Activated CD8-positive, alpha-beta T cell treated with anti-CD3 and anti-CD28 coated beads for 36 hours (primary cell): ENCODE measurements around the gene SNX14. TPM values are rescaled to one million over a fixed set of nuclear protein-coding genes. Genes with fewer than 3 reads are reported as not detected.

ENCODE experiments used
- ATAC-seq: fragments of 200-7000 bp; cut with Tn5 transposase; one replicate; pipeline ENCODE4 v1.10.0; 2021; ENCODE audit warnings: mild to moderate bottlenecking, moderate library complexity
- CTCF ChIA-PET: fragments of 350-600 bp; sonication (Branson Sonifier 250); formaldehyde crosslinking; loops from one replicate; lab custom pipeline; 2021; ENCODE audit warnings: antibody characterized with exemption; lab: Charles Lee
- POLR2A ChIA-PET: fragments of 350-600 bp; sonication (Branson Sonifier 250); formaldehyde crosslinking; loops from one replicate; lab custom pipeline; 2021; ENCODE audit warnings: antibody characterized with exemption; lab: Charles Lee
- DNase-seq: peaks from one replicate; pipeline ENCODE4 v3.0.0-alpha.2; 2020
- H3K27ac Mint-ChIP-seq: one replicate; pipeline ENCODE4 v1.8.0; 2021; ENCODE audit warnings: mild to moderate bottlenecking, mixed read lengths
- H3K27me3 Mint-ChIP-seq: one replicate; pipeline ENCODE4 v1.8.0; 2021; ENCODE audit warnings: mixed read lengths
- H3K36me3 Mint-ChIP-seq: one replicate; pipeline ENCODE4 v1.8.0; 2021; ENCODE audit warnings: low read depth, mixed read lengths
- H3K4me1 Mint-ChIP-seq: one replicate; pipeline ENCODE4 v1.8.0; 2021; ENCODE audit warnings: low read depth, mixed read lengths
- H3K4me3 Mint-ChIP-seq: one replicate; pipeline ENCODE4 v1.8.0; 2021; ENCODE audit warnings: mild to moderate bottlenecking, moderate library complexity, mixed read lengths
- H3K9me3 Mint-ChIP-seq: one replicate; pipeline ENCODE4 v1.8.0; 2021; ENCODE audit warnings: mixed read lengths
- intact Hi-C: fragments of 100-400 bp; cut with micrococcal nuclease; formaldehyde crosslinking; loops from one replicate; pipeline ENCODE4 v1.10.0; 2022
- total RNA-seq, 2 experiments: library from RNA; stranded (reverse); gene quantifications; one replicate each; pipeline ENCODE4 v1.2.3, GENCODE V29; 2021
- TF ChIP-seq, protein P1 (sequence below): fragments of 200-600 bp; IDR thresholded peaks from one replicate; pipeline ENCODE4 v1.8.0; 2022; ENCODE audit warnings: antibody characterized with exemption, mild to moderate bottlenecking

Gene SNX14
- total RNA-seq, 2 experiments from 2014 or later: 53.9 to 54.1 TPM

GRCh38 chr6:85620308-85620707 lies 26.6 kb upstream of the SNX14 start:
- Mint-ChIP-seq H3K4me1 (peaks cover 34% of the 10 kb centered on the region), H3K9me3 (no peaks in the 10 kb centered on the region), H3K36me3 (peaks cover 75% of the 10 kb centered on the region), H3K4me3 (no peak overlapping the region), H3K27me3 (no peaks in the 10 kb centered on the region), H3K27ac (peak overlapping the region; percentile 4)
- intact Hi-C loops: loop anchor here (10.0 kb wide), 1 partner anchor 54 kb away; no protein-coding TSS in a partner anchor
- TF ChIP-seq, protein P1, sequence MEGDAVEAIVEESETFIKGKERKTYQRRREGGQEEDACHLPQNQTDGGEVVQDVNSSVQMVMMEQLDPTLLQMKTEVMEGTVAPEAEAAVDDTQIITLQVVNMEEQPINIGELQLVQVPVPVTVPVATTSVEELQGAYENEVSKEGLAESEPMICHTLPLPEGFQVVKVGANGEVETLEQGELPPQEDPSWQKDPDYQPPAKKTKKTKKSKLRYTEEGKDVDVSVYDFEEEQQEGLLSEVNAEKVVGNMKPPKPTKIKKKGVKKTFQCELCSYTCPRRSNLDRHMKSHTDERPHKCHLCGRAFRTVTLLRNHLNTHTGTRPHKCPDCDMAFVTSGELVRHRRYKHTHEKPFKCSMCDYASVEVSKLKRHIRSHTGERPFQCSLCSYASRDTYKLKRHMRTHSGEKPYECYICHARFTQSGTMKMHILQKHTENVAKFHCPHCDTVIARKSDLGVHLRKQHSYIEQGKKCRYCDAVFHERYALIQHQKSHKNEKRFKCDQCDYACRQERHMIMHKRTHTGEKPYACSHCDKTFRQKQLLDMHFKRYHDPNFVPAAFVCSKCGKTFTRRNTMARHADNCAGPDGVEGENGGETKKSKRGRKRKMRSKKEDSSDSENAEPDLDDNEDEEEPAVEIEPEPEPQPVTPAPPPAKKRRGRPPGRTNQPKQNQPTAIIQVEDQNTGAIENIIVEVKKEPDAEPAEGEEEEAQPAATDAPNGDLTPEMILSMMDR: no peak
- CTCF ChIA-PET: no interaction called here
- ATAC-seq (no peak), DNase-seq (no peak)
- POLR2A ChIA-PET: interaction anchor here (0.6 to 1.7 kb wide), 6 partner anchors 18 to 58 kb away, joined by 3 to 5 read pairs (median 4); partner anchors contain the start of gene SYNCRIP

- intact Hi-C loops: no loop called here
- DNase-seq: no peak
- H3K9me3 Mint-ChIP-seq: no peaks in the 10 kb centered on the region
- TF ChIP-seq, protein P1: no peak
- POLR2A ChIA-PET: no interaction called here
- H3K27me3 Mint-ChIP-seq: no peaks in the 10 kb centered on the region
- H3K27ac Mint-ChIP-seq: peak overlapping the region; percentile 14
- peaks cover 15% of the 10 kb centered on the region for H3K4me1 Mint-ChIP-seq
- peaks cover 60% of the 10 kb centered on the region for H3K36me3 Mint-ChIP-seq
- ATAC-seq: no peak
- no peak overlapping the region for H3K4me3 Mint-ChIP-seq
- CTCF ChIA-PET: no interaction called here
Observed at GRCh38 chr6:85614780-85615179, 21.1 kb upstream of the SNX14 start.

DNA sequence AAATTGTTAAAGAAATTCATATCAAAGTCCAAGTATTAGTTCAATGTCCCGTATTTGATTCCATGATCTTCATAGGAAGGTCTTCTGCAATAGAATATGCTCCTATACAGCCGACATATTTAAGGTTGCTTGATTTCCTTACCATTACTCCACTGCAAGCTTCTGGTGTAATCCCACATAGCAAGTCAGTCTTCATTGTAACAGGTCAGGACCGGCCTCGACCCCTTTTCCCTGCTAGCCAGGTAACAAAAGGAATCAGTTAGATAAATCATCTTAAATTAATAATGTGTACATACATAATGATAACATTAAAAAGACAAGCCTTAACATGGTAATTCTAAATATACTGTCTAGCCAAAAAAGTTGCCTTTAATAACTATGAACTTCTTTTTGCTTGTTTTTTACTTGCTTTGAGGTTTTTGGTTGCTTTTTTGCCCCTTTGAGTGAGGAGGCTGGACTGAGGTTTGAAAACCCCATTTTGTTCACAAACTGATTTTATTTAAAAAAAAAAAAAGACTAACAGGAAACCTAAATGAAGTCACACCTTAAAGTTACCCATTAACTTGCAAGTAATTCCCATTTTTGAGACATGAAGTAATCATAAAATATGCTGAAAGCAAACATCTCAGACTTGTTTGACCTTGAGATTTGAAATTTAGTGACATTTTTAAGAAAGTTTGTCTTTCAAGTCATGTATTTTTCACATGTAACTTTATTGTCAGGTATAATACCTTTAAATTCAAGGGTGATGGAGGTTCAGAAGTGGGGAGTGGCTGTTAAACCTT lies 19.2 kb upstream of the SNX14 start:
- intact Hi-C loops: no loop called here
- no peak for ATAC-seq
- Mint-ChIP-seq H3K27ac (no peak overlapping the region), H3K4me1 (peaks cover 8% of the 10 kb centered on the region), H3K36me3 (peaks cover 54% of the 10 kb centered on the region), H3K9me3 (no peaks in the 10 kb centered on the region), H3K4me3 (no peak overlapping the region), H3K27me3 (no peaks in the 10 kb centered on the region)
- CTCF ChIA-PET: interaction anchor here (2.0 kb wide), 1 partner anchor 26 kb away, joined by 7 read pairs; no protein-coding TSS in a partner anchor
- DNase-seq: no peak
- TF ChIP-seq, protein P1: no peak
- POLR2A ChIA-PET: interaction anchor here (1.0 to 3.6 kb wide), 4 partner anchors 19 to 65 kb away, joined by 3 to 13 read pairs (median 7); no protein-coding TSS in a partner anchor

GRCh38 chr6:85610182-85610895 lies 16.7 kb upstream of the SNX14 start:
- POLR2A ChIA-PET: interaction anchor here (0.7 to 3.6 kb wide), 10 partner anchors 11 to 68 kb away, joined by 3 to 15 read pairs (median 6); partner anchors contain the start of genes SNX14 and SYNCRIP
- no peak for DNase-seq
- Mint-ChIP-seq H3K27ac (peak overlapping the region; percentile 46), H3K27me3 (no peaks in the 10 kb centered on the region), H3K4me3 (no peak overlapping the region), H3K9me3 (no peaks in the 10 kb centered on the region), H3K4me1 (peaks cover 6% of the 10 kb centered on the region), H3K36me3 (peaks cover 51% of the 10 kb centered on the region)
- intact Hi-C loops: no loop called here
- CTCF ChIA-PET: interaction anchor here (1.6 to 2.0 kb wide), 2 partner anchors 14 to 28 kb away, joined by 4 to 7 read pairs; no protein-coding TSS in a partner anchor
- TF ChIP-seq, protein P1: no peak
- ATAC-seq: no peak
